ENCODE data around the gene CCDC97.

DNA sequence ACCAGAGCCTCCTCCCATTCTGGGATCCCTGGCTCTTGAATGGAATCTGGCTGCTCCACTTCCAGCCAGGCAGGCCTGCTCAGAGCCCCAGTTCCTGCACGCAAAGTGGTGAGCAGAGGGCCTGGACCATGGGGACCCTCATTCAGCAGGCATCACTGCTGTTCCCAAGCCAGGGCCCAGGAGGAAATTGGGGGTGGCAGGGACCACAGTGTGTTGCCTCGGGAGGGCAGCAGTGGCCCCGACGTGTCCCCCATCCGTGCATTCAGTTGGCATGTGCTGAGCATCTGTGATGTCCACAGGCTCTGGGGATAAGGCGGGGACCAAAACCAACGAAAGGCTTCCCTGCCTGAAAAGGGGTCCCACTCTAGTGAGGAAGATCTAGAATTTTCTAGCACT lies 11.2 kb downstream of the CCDC97 start:
- TF ChIP-seq, protein P1, sequence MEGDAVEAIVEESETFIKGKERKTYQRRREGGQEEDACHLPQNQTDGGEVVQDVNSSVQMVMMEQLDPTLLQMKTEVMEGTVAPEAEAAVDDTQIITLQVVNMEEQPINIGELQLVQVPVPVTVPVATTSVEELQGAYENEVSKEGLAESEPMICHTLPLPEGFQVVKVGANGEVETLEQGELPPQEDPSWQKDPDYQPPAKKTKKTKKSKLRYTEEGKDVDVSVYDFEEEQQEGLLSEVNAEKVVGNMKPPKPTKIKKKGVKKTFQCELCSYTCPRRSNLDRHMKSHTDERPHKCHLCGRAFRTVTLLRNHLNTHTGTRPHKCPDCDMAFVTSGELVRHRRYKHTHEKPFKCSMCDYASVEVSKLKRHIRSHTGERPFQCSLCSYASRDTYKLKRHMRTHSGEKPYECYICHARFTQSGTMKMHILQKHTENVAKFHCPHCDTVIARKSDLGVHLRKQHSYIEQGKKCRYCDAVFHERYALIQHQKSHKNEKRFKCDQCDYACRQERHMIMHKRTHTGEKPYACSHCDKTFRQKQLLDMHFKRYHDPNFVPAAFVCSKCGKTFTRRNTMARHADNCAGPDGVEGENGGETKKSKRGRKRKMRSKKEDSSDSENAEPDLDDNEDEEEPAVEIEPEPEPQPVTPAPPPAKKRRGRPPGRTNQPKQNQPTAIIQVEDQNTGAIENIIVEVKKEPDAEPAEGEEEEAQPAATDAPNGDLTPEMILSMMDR (conservative IDR thresholded peaks at IDR 0.05 in 1 of 2, IDR thresholded peaks at IDR 0.05 in 1 of 2; ENCODE audit: extremely low read depth in 1 of 2, insufficient read depth in 1 of 2, low read depth in 1 of 2, low read length in 2 of 2): no peak
- TF ChIP-seq EZH2 (IDR thresholded peaks at IDR 0.05; ENCODE audit: borderline replicate concordance, low read length): no peak
